ENCODE data around the gene NFKBIB. TPM values are rescaled to one million over a fixed set of nuclear protein-coding genes. Genes with fewer than 3 reads are reported as not detected.

NFKBIB gene
- polyA plus RNA-seq, 1 donor, result 11.5 TPM

DNA sequence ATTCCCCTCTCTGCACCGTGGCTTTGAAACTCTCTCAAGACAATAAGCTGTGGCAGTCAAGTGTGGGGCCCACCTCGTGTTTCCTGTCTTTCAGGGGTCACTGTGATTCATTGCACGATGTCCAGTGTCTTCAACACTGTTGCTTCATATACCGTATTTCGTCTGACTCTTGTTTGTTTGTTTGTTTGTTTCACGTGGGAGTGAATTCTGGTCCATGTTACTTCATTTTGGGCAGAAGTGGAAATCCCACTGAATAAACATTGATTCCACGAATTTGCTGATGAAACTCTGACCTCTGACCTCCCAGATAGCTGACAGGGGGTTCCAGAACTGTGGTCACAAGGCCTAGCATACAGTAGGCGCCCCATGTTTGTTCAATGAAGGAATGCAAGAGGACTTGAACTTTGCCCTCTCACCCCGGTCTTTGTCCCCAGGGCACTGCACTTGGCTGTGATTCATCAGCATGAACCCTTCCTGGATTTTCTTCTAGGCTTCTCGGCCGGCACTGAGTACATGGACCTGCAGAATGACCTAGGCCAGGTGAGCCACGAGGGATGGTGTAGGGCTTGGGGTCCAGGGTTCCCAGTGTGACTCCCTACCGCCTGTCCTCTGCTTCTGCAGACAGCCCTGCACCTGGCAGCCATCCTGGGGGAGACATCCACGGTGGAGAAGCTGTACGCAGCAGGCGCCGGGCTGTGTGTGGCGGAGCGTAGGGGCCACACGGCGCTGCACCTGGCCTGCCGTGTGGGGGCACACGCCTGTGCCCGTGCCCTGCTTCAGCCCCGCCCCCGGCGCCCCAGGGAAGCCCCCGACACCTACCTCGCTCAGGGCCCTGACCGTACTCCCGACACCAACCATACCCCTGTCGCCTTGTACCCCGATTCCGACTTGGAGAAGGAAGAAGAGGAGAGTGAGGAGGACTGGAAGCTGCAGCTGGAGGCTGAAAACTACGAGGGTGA is 5.1 kb downstream of the NFKBIB start:
- DNase-seq, result no peak

- no peak for DNase-seq
These were observed 5.9 kb downstream of the NFKBIB start for GRCh38 chr19:38905620-38906019.

DNA sequence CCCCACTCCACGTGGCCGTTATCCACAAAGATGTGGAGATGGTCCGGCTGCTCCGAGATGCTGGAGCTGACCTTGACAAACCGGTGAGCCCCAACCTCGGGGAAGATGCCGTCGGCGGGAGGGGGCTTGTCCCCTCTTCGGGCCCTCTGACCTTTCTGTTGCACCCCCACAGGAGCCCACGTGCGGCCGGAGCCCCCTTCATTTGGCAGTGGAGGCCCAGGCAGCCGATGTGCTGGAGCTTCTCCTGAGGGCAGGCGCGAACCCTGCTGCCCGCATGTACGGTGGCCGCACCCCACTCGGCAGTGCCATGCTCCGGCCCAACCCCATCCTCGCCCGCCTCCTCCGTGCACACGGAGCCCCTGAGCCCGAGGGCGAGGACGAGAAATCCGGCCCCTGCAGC is 7.5 kb downstream of the NFKBIB start:
- no peak for DNase-seq

GRCh38 chr19:38907670-38908069 is 7.9 kb downstream of the NFKBIB start:
- no peak for DNase-seq

GRCh38 chr19:38908911-38909310 is 9.1 kb downstream of the NFKBIB start:
- DNase-seq, result no peak

- DNase-seq, result no peak
These were observed 10.7 kb downstream of the NFKBIB start for GRCh38 chr19:38910488-38910887.

DNA sequence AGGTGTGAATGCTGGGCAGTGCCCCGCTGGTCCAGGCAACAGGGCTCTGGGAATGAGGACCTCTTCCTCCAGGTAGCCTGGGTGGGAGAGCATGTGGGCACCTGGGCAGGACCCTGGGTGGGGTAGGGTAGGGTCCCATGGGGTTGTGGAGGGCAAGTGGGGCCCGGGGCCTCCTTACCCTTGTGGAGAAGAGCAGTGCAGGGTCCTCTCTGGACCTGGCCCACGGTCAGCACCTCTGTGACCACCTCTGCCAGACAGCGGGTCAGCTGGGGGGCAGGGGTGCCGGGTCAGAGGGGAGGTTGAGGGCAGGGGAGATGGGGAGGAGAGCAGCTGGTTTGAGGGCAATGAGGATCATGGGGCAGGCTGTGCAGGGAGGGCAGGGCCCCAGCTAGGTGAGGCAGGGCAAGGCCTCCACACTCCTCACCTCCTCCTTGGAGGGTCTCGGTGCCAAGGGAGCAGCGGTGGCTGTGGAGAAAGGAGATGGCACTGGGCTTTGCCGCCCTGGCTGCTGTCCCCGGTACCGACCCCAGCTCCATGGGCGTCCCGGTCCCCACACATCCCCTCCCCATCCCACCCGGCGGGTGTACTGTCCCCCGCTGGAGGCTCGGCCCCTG is 11.7 kb downstream of the NFKBIB start:
- no peak for DNase-seq

- no peak for DNase-seq
These were observed 13.1 kb downstream of the NFKBIB start for GRCh38 chr19:38912600-38913514.

DNA sequence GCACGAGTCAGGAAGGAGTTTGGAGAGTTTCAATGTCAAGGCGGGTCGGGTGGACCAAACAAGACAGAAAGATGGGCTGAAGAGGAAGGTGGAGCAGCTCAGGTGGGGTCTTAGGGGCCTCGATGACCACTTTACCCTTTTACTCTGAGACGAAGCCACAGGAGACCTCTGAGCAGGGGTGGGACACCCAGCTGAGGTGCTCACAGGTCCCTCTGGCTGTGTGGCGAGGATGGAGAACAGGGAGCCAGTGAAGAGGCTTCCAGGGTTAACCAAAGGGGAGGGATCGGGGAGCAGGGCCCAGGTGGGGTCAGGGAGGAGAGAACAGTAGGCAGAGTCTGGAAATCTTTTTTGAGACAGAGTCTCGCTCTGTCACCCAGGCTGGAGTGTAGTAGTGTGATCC is 14.2 kb downstream of the NFKBIB start:
- DNase-seq, result no peak

DNA sequence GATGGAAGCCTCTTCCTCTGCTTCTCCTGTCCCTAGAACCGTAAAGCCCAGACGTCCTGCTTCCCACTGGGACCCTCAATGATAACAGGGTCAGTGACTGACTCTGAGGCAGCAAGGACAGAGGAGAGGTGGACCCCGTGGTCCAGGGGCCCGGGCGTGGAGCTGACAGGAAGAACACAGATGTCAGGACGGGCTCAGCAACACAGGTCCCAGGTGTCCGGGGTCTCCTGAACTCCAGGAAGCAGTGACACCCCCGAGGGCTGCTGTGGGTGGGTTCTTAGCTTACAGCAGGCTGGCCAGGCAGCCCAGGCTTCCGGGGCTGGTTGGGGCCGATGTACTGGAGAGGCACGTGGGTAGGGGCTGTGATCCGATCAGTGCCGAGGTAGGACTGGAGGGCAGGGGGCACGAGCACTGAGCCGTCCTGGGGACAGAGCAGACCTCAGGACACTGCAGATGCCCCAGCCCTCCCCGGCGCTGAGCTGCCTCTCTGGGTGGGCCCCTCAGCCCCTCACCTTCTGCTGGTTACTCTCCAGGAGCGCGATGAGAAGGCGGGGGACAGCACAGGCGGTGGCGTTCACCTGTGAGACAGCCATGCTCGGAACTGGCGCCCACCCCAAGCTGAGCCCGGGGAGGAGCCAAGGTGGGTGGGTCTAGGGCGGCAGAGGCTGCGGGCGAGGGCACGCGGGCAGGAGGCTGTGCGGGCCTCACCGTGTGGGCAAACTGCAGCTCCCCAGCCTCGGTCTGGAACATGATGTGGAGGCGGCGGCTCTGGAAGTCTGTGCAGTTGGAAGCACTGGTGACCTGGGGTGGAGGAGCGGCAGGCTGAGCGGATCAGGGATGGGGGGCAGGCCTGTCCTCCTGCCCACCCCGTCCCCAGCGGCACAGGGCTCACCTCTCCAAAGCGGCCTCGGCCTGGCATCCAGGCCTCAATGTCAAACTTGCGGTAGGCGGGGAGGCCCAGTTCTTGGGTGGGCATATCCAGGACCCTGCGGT is 15.9 kb downstream of the NFKBIB start:
- DNase-seq, result no peak

- no peak for DNase-seq
These were observed 17.7 kb downstream of the NFKBIB start for GRCh38 chr19:38917516-38917915.

- DNase-seq, result no peak
These were observed 18.2 kb downstream of the NFKBIB start for GRCh38 chr19:38917921-38918491.

GRCh38 chr19:38918526-38918925 is 18.8 kb downstream of the NFKBIB start:
- DNase-seq, result no peak

- DNase-seq, result no peak
These were observed 20.2 kb downstream of the NFKBIB start for GRCh38 chr19:38919837-38920601.

DNA sequence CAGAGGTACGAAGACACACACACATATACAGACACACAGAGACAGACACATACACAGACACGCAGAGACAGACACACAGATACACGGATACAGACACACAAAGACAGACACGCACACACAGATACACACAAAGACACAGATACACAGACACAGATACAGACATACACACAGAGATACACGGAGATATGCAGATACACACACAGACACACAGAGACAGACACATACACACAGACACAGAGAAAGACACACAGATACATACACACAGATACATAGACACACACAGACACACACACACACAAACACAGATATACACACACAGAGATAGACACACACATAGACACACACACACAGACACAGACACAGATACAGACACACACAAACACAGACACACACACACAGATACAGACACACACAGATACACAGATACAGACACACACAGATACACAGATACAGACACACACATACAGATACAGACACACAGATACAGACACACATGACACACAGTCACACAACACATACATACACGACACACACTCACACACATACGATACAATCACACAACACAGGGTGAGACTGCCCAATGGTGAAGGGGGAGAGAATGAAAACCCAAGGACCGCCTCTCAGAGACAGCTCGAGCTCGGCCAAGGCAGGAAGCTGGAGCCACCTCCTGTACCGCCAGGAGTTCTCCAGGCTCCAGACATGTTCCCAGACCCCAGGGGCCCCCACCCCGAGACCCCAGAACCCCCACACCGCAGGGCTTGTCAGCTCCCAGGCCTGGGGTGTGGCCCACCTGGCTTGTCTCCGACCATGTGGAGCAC is 21.0 kb downstream of the NFKBIB start:
- DNase-seq, result no peak

- no peak for DNase-seq
These were observed 21.9 kb downstream of the NFKBIB start for GRCh38 chr19:38921420-38922274.

DNA sequence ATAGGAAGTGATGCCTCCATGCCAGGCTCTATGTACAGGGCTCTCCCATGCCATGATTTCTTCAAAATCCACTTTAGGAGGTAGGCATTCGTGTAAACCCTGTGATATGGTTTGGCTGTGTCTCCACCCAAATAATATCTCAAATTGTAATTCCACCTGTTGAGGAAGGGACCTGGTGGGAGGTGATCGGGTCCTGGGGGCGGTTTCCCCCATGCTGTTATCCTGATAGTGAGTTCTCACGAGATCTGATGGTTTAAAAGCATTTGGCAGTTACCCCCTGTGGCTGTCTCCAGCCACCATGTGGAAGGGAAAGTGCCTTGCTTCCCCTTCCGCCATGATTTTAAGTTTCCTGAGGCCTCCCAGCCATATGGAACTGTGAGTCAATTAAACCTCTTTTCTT is 22.7 kb downstream of the NFKBIB start:
- no peak for DNase-seq

GRCh38 chr19:38924388-38924787 is 24.6 kb downstream of the NFKBIB start:
- DNase-seq, result no peak
